ENCODE measurements around the gene TMPRSS3. TPM values are rescaled to one million over a fixed set of nuclear protein-coding genes. Genes with fewer than 3 reads are reported as not detected.

TMPRSS3 gene
- total RNA-seq, 2 donors from 2014 or later, result 12.5 to 12.7 TPM

DNA sequence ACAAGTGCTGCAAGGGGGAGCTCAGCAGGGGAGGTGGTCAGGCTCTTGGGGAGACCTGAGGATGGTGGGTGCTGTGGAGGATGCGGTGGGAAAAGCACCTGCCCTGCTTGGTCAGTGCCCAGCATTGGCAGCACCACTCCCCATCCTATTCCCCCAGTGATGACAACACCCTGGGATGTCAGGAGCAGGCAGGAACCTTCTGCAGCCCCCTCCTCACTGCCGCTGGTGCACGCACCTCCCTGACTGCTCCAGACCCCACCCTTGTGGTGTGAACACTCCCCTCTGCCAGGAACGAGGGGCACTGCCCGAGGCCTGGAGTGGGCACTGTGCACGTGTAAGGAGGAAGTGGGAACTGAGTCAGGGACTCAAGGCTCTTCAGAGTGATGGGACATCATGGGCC is 12.5 kb downstream of the TMPRSS3 start:
- no peak for DNase-seq
- Histone ChIP-seq H3K4me1 (peaks cover 1% of the 10 kb centered on the region), H3K4me3 (no peak overlapping the region), H3K27me3 (no peaks in the 10 kb centered on the region), H3K27ac (no peak overlapping the region), H3K9me3 (no peaks in the 10 kb centered on the region), H3K36me3 (replicated peaks in 1 of 2; ENCODE audit: insufficient read depth in 1 of 2, low read depth in 2 of 2) (no peaks in the 10 kb centered on the region)
- intact Hi-C loops (cut with DNase I), result no loop called here
- no peak for ATAC-seq
- 60 to 72% methylated on average over 6 of the region's 6 CpGs for WGBS, 2 donors
- TF ChIP-seq, protein P1, sequence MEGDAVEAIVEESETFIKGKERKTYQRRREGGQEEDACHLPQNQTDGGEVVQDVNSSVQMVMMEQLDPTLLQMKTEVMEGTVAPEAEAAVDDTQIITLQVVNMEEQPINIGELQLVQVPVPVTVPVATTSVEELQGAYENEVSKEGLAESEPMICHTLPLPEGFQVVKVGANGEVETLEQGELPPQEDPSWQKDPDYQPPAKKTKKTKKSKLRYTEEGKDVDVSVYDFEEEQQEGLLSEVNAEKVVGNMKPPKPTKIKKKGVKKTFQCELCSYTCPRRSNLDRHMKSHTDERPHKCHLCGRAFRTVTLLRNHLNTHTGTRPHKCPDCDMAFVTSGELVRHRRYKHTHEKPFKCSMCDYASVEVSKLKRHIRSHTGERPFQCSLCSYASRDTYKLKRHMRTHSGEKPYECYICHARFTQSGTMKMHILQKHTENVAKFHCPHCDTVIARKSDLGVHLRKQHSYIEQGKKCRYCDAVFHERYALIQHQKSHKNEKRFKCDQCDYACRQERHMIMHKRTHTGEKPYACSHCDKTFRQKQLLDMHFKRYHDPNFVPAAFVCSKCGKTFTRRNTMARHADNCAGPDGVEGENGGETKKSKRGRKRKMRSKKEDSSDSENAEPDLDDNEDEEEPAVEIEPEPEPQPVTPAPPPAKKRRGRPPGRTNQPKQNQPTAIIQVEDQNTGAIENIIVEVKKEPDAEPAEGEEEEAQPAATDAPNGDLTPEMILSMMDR (IDR thresholded peaks at IDR 0.05), result no peak
- no peak for TF ChIP-seq POLR2A (IDR thresholded peaks at IDR 0.05)

DNA sequence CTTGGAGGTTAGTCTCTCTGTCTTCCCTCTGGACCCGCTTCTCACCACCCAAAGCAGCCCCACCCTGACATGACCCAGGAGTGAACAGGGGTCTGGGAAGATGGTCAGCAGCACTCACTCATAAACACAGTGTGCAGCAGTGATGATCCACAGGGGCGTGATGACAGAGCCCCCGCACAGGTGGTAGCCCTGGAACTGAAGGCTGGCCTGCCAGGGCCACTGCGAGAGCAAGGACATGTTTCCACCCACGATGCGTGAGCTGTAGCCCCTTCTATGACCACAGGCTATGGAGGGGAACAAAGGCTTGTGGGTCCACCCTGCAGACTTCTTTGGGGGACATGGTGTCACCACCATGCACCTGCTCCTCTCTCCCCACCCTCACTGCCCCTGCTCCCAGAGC is 12.9 kb downstream of the TMPRSS3 start:
- Histone ChIP-seq H3K36me3 (replicated peaks in 1 of 2; ENCODE audit: insufficient read depth in 1 of 2, low read depth in 2 of 2) (no peaks in the 10 kb centered on the region), H3K4me3 (no peak overlapping the region), H3K9me3 (no peaks in the 10 kb centered on the region), H3K27ac (no peak overlapping the region), H3K27me3 (no peaks in the 10 kb centered on the region), H3K4me1 (no peaks in the 10 kb centered on the region)
- DNase-seq (no peak), ATAC-seq (no peak)
- 94 to 99% methylated on average over 4 to 6 of the region's 6 CpGs for WGBS, 2 donors
- no peak for TF ChIP-seq POLR2A (IDR thresholded peaks at IDR 0.05)
- TF ChIP-seq, protein P1 (IDR thresholded peaks at IDR 0.05), result no peak
- intact Hi-C loops (cut with DNase I), result no loop called here

DNA sequence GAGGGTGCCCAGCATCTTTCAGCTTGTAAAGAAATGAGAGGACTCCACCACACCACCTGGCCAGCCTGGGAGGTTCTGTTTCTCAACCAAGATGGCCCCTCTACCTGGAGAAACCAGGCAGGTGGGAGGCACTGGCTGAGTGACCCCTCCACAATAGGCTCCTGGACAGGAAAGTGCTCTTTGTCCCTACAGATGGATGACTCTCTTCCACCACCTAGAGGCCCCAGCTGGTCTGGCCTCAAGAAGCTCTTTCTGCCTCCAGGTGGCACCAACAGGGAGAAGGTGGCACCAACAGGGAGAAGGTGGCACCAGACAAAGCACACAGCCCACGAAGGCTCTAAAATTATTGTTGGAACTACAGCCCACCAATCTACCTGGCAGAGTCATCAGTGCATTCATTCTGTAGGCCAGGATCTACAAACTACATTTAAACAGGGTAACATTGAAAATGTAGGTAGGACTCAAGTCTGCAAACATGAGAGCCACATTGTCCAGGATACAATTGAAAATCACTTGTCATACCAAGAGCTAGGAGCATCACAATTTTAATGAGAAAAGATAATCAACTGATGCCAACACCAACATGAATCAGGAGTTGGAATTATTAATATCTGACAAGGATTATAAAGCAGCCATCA is 14.4 kb downstream of the TMPRSS3 start:
- intact Hi-C loops (cut with DNase I), result no loop called here
- no peaks in the 10 kb centered on the region for H3K27me3 ChIP-seq
- no peak overlapping the region for H3K27ac ChIP-seq
- H3K4me3 ChIP-seq, result no peak overlapping the region
- H3K4me1 ChIP-seq, result peaks cover under 1% of the 10 kb centered on the region
- DNase-seq (peak; percentile 44 to 80 (median 72)), ATAC-seq (peak; percentile 84)
- 0 to 29% methylated on average over 1 of the region's 1 CpG for WGBS, 2 donors
- TF ChIP-seq POLR2A (IDR thresholded peaks at IDR 0.05), result no peak
- TF ChIP-seq, protein P1 (IDR thresholded peaks at IDR 0.05), result peak; percentile 50 to 97 (median 76)
- no peaks in the 10 kb centered on the region for H3K9me3 ChIP-seq
- no peaks in the 10 kb centered on the region for H3K36me3 ChIP-seq (replicated peaks in 1 of 2; ENCODE audit: insufficient read depth in 1 of 2, low read depth in 2 of 2)

DNA sequence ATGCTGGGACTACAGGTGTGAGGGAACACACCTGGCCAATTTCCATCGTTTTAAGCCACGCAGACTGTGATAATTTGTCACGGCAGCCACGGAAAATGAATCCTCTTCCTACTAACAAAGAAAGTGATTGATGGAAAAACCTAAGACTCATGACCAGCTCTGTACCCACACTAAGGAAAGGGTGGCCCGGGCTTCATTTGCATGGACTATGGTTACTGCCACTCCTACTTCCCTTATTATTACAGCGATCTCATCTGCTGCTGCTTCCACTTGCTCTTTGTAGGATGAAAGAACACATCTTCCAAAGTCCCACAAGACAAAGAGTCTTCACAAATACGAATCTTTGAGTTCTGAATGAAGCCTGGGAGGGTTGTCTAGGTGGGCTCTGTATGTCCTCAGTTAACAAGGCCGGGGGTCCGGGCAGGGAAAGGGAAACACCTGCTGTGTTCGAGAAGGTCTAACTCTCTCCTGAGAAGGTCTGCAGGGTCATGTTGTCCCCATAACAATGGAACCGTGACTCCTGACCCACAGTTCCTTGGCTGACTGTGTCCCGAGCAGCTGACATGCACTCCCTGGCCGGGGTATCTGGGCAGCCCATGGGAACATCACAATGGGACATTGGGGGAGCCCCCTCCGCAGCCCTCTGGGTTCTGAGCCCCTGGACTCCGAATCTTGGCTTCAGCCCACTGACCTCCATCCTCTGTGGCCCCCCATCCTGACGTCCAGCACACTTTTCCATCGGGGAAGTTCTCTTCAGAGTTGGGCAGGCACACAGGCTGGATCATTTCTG is 16.2 kb downstream of the TMPRSS3 start:
- intact Hi-C loops (cut with DNase I), result no loop called here
- no peaks in the 10 kb centered on the region for H3K27me3 ChIP-seq
- H3K4me3 ChIP-seq, result no peak overlapping the region
- no peak for DNase-seq
- H3K27ac ChIP-seq, result no peak overlapping the region
- WGBS, 2 donors, result 71 to 80% methylated on average over 17 of the region's 17 CpGs
- TF ChIP-seq POLR2A (IDR thresholded peaks at IDR 0.05), result no peak
- TF ChIP-seq, protein P1 (IDR thresholded peaks at IDR 0.05), result no peak
- H3K4me1 ChIP-seq, result peaks cover 4% of the 10 kb centered on the region
- no peaks in the 10 kb centered on the region for H3K9me3 ChIP-seq
- no peaks in the 10 kb centered on the region for H3K36me3 ChIP-seq (replicated peaks in 1 of 2; ENCODE audit: insufficient read depth in 1 of 2, low read depth in 2 of 2)
- ATAC-seq, result no peak
